NCI-H345 (cell line): Measurements from ENCODE around the gene XYLT2.
A peak's percentile ranks its signal among the peaks of the same experiment; 100 is the strongest.
"Not testable (repeated sequence)": the region's sequence is repeated elsewhere in the genome, so short reads cannot be mapped to it uniquely, and the experiment has no call there.

ENCODE experiments used
- DNase-seq: peaks from one replicate; lab custom pipeline; 2025; lab: John Stamatoyannopoulos, UW

The XYLT2 gene

DNA sequence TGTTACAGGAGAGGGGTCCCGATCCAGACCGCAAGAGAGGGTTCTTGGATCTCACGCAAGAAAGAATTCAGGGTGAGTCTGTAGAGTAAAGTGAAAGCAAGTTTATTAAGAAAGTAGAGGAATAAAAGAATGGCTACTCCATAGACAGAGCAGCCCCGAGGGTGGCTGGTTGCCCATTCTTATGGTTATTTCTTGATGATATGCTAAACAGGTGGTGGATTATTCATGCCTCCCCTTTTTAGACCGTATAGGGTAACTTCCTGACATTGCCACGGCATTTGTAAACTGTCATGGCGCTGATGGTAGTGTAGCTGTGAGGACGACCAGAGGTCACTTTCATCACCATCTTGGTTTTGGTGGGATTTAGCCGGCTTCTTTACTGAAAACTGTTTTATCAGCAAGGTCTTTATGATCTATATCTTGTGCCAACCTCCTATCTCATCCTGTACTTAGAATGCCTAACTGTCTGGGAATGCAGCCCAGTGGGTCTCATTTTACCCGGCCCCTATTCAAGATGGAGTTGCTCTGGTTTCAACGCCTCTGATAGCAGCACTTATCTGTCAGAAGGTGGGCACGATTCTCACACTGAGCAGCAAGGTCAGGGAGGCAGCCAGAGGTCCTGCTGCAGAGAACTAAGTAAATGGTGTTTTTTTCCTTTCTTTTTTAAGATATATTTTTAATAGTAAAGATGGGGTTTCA, 26.5 kb upstream of the XYLT2 start:
- no peak for DNase-seq

DNA sequence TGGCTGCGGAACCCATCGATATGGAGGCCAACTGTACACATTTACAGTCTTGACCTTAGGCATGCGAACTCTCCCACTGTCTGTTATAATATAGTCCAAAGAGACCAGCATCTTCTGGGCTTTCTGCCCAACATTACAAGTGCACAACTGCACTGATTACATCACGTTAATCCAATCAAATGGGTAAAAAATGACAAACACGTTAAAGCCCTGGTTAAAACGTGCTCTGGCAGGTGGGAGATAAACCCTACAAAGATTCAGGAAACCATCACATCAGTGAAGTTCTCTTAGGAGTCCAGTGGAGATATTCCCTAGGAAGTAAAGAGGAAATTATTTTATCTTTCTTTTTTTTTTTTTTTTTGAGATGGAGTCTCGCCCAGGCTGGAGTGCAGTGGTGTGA, 23.7 kb upstream of the XYLT2 start:
- DNase-seq, result no peak

DNA sequence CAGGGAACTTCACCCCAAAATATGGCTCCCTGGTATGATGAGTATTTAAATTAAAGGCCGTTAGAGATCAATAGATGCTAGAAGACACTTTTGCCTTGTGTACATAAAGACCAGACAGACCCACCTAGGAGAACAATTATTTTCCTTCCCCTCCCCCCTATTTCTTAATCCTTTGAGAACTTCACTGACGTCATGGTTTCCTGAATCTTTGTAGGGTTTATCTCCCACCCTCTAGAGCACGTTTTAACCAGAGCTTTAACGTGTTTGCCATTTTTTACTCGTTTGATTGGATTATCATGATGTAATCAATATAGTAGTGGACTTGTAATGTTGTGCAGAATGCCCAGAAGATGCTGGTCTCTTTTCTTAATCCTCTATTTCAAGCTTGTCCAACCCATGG, 22.9 kb upstream of the XYLT2 start:
- no peak for DNase-seq

DNA sequence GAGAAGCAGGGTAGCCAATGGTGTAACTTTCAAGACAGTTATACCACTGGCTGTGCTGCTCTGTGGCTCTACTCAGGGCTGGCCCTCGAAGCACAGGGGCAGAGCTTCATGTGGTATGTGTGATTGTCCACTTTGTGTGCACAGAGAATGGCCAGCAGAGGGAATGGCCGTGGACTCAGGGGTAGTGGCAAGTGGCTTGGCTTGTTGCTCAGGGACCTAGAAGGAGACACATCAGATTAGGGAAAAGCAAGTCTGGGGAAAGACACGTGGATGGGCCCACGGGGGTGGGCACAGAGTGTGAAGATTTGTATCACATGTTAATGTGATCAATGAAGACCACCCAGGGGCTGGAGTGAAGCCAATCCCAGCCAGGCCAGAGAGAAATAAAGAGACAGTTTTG, 20.0 kb upstream of the XYLT2 start:
- no peak for DNase-seq

DNA sequence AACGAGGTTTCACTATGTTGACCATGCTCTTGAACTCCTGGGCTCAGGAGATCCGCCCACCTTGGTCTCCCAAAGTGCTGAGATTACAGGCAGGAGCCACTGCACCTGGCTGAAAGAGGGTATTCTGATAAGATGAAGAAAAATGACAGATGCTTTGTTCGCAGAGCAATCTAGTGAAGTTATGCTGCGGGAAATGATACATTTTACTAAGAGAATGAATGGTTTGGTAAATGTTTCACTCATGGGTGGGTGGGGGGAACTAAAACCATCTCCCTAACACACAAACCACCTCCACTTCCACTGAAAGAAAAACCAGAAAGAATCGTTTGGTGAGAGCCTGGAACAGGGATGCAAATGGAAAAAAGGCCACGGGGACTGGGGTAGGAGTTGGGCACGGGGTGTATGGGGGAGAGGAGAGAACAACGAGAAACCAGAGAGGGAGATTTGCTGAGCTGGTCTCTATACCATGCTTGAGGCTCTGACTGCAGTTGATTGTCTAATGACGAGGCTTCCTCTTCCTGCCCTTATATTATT, 19.0 kb upstream of the XYLT2 start:
- DNase-seq, result no peak

DNA sequence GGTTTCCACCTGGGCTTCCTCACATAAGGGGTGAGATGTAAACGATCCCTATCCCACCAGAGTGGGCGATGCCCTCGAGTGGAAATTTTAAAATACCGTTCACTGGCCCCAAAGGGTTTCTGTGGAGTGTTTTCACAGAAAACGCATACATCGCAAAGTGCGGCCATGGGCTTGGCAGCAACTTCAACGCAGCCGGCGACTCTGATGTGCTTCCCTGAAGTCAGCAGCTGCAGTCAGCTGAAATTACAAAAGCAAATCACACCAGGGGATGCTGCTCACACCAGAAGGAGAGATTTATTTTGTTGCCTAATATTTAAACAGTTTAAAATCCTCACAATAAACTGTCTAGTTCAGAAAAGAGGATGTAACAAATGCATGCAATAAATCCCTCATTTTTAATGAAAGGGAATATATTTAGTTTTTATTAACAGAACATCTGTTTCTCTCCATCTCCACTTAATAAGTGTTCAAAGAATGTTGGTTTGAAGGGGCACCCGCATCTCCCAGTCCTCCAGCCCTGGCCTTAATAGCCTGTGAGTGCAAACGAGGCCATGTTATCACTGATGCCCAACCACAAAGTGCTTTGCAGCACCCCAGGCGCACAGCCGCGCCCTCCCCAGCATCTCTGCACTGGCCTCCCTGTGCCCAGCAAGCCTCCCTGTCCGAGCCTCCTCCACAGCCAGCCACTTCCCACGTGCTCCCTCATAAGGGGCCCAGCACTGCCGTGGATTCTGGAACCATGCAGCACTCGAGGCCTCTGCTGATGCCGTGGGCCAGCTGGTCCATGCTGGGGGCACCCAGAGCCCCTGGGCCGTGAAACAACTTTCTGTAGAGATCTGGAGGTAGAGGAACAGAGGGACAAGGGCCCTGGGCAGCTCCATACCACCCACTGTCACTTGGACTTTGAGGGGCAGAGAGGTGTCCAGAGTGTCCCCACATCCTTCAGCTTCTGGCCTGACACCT, 17.3 kb upstream of the XYLT2 start:
- peak; percentile 38 for DNase-seq

DNA sequence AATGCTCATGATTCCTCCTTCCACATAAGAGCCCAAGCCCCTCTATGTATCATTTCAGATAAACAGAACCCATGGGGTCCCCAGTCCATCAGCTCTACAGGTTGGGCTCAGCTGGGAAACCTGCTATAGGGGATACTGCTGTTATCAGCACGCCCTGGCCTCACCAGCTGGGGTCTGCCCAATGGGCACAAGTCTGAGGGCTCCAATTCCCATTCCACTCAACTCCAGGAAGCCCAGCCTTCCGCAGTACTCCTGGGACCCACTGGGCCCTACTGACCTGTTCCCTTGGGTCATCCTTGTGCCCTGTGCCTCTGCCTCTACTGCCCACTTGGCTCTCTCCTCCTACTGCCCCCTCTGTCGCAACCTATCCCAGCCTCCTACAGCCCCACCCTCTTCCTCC, 16.2 kb upstream of the XYLT2 start:
- no peak for DNase-seq

DNA sequence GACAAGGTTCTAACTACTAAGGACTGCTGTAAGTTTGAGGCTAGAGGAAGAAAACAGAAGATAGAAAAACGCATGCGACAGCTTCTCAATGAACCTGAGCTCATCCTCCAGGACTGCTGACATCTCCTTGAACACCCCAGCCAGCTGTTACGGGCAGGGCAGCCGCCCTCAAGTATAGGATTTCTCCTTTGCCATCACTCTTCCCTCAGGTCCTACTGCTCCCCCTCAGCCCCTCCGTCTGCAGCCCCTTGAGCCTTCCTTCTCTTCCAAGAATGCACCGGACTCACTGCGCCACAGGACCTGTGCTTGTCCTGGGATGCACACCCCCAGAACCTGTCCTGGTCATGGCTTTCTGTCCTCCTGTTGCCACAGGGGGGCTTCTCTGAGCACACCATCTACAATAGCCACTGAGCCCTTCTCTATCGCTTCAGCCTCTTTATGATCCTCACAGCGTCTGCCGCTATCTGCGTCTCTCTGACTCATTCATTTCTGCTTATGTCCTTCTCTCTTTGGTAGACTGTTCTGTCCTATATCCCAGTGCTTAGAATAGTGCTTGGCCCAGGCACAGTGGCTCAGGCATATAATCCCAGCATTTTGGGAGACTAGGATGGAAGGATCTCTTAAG, 15.7 kb upstream of the XYLT2 start:
- no peak for DNase-seq

DNA sequence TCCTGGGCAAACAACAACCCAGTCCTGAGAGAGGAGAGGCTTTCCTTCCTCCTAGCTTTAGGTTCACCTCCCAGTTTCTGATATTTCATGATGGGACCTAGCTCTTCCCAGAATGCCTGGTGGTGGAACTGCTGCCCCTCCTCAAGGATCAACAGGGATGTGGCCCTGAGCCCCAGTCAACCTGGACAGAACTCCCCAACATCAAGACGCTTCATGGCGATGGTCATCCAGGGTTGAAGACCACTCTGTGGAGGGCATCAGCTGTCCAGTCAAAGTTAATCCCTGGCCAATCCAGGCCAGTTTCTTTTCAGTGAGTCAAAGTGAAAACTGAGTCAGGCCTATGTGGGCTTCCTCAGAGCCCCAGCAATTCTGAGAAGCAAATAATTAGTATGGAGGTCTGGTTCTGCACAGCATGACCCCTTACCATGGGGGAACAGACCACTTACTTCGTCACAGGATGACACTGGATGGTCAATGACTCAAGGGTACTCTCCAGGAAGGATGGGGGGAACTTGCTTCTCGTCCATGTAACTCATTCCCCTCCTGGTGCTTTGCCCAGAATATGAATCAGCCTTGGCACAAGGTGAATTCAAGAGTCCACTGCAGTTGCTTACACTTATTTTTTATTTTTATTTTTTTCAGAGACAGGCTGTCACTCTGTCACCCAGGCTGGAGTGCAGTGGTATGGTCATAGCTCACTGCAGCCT, 14.7 kb upstream of the XYLT2 start:
- no peak for DNase-seq

DNA sequence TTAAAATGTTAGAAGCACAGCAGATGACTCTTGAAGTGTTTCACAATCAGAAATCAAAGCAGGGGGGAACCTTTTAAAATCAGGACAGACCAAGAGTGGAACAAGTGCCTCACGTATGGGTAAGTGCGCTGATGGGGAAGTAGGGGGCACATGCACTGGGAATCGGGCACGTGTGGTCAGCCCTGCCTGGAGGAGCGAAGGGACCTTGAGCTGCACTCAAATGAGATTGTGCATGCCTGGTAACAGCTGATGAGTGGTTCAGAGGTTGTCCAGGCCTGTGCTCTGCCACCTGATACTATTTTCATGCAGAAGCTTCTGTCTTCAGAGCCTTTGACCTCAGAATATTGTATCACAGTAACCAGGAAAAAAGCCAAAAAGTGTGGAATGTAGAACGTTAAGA, 13.7 kb upstream of the XYLT2 start:
- DNase-seq, result no peak

DNA sequence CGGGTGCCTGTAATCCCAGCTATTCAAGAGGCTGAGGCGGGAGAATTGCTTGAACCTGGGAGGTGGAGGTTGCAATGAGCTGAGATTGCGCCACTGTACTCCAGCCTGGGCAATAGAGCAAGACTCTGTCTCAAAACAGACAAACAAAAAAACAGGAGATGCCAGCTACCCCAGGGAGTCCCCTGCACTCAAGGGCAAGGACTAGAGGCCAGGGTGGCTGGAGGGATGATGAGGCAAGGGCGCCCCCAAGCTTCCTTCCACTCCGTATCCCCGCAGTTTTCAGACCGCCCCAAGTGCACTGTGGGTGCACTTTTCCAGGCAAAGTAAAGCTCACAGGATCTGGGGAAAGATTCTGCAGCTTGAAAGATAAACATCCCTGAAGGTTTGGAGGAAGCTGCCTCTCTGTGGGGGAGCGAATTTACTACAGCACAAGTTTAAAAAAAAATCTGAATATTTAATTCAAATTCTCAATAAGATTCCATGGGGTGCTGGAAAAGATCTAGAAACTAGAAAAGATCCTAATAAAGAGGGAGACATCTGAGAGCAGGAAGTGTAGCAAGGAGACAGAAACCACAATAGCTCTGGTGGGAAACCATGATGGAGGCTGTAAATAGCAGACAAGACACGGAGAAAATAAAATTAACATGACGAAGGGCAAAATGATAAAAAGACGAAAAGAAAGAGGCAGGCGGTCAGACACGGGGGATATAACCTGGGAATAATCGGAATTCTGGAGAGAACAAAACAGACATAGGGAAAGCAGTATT, 12.5 kb upstream of the XYLT2 start:
- not testable (repeated sequence) for DNase-seq

DNA sequence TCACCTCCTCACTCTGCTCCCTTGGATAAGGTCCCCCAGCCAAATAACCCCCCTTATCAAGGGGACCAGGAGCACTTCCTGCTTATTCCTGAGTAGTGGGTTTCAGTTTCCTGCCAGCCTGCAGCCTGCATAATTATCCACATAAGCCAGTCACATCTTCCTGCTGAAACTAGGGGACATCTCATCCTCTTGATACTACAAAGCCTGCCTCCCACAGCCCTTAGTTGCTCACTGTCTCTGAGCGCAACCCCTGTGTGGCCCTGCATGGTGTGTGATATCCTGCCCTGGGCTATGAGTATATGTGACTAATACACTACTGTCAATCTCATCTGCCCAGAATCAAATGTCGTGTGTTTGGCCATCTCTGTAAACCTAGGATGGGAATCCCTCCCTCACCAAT, 8.0 kb upstream of the XYLT2 start:
- no peak for DNase-seq

DNA sequence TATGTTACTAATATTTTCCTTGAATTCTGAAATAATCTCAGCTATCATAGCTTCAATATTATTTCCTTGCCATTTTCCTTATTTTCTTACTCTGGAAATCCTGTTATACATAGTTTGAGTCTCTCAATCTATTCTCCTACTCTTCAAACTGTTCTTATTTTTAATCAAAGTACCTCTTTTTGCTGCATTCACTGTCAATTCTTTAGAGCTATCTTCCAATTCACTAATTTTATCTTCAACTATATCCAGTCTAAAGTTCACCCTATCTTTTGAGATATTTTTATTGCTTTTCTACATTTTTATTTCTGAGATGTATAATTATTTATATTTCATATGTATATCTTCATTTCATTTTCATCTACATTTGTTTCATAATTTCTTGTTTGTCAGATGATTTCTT, 7.3 kb upstream of the XYLT2 start:
- DNase-seq, result no peak

DNA sequence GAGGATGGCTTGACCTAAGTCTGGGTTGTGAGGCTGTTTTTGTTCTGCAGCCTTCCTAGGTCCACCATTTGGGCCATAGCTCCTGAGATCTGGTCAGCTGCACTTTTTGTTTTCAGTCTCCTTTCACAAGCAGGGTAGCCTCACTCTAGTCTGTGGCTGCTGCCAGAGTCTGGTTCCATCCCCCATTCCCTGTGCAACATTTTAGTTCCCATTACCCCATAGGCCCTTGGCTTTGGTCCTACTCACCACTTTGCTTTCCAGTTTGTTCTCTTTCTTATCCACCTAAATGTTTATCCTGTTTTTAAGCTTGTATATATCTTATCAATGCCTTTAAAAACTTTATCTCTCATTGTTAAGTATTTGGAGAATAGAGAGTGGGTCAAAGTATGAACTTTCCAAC, 6.5 kb upstream of the XYLT2 start:
- DNase-seq, result no peak

DNA sequence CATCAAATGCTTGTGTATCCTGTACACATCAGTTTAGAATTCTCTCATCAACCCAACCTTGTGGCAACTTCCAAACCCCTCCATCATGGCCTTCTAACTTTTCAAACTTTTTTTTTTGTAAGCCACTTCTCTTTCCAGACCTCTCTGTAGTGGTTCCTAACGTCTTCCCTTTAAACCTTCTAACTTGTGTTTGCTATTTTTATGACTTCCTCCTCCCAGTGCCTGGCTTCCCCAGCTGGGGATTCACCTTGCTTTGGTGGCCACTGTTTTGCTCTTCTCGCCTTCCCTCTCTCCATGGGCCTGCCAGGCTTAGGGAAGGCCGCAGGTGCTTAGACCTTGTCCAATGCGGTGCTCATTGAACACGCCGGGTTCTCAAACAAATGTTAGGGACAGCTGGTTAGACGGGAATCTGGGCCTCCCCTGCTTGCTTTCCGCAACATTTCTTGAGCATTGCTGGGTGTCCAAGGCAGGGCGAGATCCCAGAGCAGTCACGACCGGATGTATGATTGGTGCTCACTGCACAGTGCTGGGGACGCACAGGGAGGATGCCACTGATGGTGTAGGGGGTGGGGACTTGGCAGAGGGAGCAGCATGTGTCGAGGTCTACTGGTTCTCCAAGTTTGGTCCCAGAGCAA, 1.1 kb upstream of the XYLT2 start:
- DNase-seq, result peak; percentile 54

DNA sequence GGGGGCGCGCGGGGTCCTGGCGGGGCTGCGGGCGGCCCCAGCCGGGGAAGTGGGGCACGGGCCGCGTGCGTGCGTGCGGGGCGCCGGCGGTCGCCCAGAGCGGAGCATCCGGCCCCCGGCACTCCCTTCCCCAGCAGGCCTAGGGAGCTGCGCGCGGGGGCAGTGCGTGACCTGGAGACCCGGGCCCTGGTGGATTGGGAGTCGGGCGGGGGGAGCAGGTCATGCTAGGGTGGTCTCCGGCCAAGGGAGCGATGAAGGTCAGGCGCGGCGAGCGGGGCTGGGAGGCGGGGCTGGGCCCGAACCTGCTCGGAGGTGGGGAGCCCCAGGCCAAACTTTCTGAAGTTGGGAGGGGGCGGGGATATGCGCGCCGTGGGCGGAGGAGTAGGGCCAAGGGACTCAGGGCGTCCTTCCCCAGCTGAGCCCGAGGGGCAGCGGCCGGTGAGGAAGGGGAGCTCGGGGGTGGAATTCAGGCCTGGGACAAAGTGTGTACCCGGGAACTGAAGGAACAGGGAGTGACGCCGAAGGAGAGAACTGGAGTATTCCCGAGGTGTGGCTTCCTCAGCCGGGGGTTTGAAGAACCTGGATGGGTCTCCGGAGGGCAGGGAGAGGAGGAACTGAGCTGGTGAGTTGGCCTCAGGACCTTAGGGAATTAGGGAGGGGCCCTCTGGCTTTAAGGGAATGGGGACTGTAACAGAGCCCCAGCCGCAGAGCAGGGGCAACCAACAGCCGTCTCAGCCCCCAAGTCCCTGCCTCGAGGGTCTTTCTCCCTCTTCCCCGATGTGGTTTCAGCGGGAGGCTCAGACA, 589 bp downstream of the XYLT2 start:
- peak; percentile 20 for DNase-seq

DNA sequence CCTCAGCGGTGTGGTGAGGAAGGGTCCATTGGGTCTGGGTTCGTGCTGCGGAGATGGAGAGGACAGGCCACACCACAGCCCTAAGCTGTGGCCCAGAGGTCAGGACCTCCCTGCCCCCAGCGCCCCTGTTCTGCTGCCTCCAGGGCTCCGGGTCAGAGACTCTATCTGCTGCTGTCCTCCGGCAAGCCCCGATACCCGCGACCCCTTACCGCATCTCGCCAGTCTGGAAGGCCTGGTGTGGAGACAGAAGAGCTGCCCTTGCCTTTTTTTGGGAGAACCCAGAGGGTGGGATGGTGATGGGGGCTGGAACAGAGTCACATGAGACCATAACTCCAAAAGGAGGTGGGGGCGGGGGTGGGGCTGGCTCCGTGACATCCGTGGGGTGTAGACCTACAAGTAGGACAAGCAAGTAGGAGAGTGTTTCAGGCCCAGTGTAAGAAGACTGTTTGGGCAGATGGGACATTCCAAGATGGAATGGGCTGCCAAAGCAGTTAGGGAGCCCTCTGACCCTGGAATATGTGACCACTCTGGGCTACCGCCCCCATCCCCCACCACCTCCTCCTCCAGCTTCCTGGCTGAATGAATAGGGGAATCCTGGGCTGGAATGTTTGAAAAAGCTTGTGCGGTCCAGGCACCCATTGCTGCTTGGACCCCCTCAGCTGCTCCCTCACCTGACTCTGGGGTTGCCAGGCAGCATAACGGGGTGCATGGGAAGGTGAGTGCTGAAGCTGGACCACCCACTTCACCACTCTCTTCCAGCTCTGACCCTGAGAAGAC, 1.4 kb downstream of the XYLT2 start:
- no peak for DNase-seq

DNA sequence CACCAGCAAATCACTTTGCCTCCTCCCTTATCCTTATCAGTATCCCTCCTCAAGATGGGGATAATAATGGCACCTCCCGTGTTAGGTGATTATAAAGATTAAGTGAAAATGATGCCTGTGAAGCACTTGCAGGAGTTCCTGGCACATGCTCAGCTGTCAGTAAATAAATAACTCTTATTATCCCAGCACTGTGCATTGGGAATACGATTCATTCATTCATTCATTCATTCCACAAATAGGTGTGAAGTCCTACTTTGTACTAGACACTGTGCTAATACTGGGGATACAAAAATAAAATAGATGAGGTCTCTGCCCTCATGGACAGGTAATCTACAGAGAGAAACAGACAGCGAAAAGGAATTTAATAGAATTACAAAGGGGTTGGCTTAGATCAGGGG, 2.0 kb downstream of the XYLT2 start:
- no peak for DNase-seq
